NT2/D1 (cell line): ENCODE results near the gene ART4.

ENCODE experiments used
- DNase-seq: peaks from one replicate; pipeline ENCODE4 v3.0.0-alpha.2; 2011; ENCODE audit warnings: low read depth, low spot score
- H3K27me3 ChIP-seq: 2 replicates; pipeline ENCODE4 v1.6.0; 2011; ENCODE audit warnings: mild to moderate bottlenecking; ENCODE audit not compliant: insufficient read length, insufficient read depth
- H3K36me3 ChIP-seq: 2 replicates; pipeline ENCODE4 v1.6.1; 2011; ENCODE audit warnings: mild to moderate bottlenecking, low read length, mixed read lengths; ENCODE audit not compliant: insufficient read depth, insufficient read length
- H3K4me1 ChIP-seq: 2 replicates; pipeline ENCODE4 v1.5.1; 2011; ENCODE audit not compliant: insufficient read depth, insufficient read length
- H3K4me3 ChIP-seq: 2 replicates; pipeline ENCODE4 v1.5.1; 2011; ENCODE audit warnings: low read depth; ENCODE audit not compliant: insufficient read length
- H3K9ac ChIP-seq: 2 replicates; pipeline ENCODE4 v1.6.0; 2011; ENCODE audit warnings: low read depth; ENCODE audit not compliant: insufficient read length
- H3K9me3 ChIP-seq: 2 replicates; pipeline ENCODE4 v1.5.1; 2011; ENCODE audit warnings: mild to moderate bottlenecking, low read length; ENCODE audit not compliant: insufficient read depth
- SUZ12 ChIP-seq: IDR thresholded peaks from 2 replicates; pipeline ENCODE4 v1.6.1; 2011; ENCODE audit not compliant: insufficient read length, insufficient read depth; ENCODE audit errors: extremely low read depth
- YY1 ChIP-seq: IDR thresholded peaks from 2 replicates; pipeline ENCODE4 v1.6.1; 2011; ENCODE audit not compliant: insufficient read length, insufficient read depth
- ZNF274 ChIP-seq: IDR thresholded peaks from 2 replicates; pipeline ENCODE4 v1.6.1; 2011; ENCODE audit warnings: mild to moderate bottlenecking, low read depth, low read length

Gene ART4

GRCh38 chr12:14880890-14881453, 37.6 kb upstream of the ART4 start:
- H3K9me3 ChIP-seq = no peaks in the 10 kb centered on the region
- no peak overlapping the region for H3K9ac ChIP-seq
- H3K4me3 ChIP-seq = no peak overlapping the region
- TF ChIP-seq YY1 (no peak), SUZ12 (no peak), ZNF274 (no peak)
- H3K4me1 ChIP-seq = no peaks in the 10 kb centered on the region
- no peaks in the 10 kb centered on the region for H3K27me3 ChIP-seq
- DNase-seq = no peak
- no peaks in the 10 kb centered on the region for H3K36me3 ChIP-seq

GRCh38 chr12:14879222-14879933, 36.1 kb upstream of the ART4 start:
- H3K9ac ChIP-seq = no peak overlapping the region
- DNase-seq = no peak
- TF ChIP-seq YY1 (no peak), SUZ12 (no peak), ZNF274 (no peak)
- H3K9me3 ChIP-seq = no peaks in the 10 kb centered on the region
- H3K4me1 ChIP-seq = no peaks in the 10 kb centered on the region
- no peak overlapping the region for H3K4me3 ChIP-seq
- no peaks in the 10 kb centered on the region for H3K36me3 ChIP-seq
- no peaks in the 10 kb centered on the region for H3K27me3 ChIP-seq

- H3K36me3 ChIP-seq = no peaks in the 10 kb centered on the region
- no peak for DNase-seq
- no peak for TF ChIP-seq YY1
- no peak overlapping the region for H3K4me3 ChIP-seq
- H3K4me1 ChIP-seq = no peaks in the 10 kb centered on the region
- H3K9me3 ChIP-seq = no peaks in the 10 kb centered on the region
- H3K9ac ChIP-seq = no peak overlapping the region
- no peaks in the 10 kb centered on the region for H3K27me3 ChIP-seq
These were observed 35.2 kb upstream of the ART4 start for GRCh38 chr12:14878488-14878887.

- no peaks in the 10 kb centered on the region for H3K36me3 ChIP-seq
- H3K27me3 ChIP-seq = no peaks in the 10 kb centered on the region
- H3K9me3 ChIP-seq = no peaks in the 10 kb centered on the region
- no peak for TF ChIP-seq ZNF274
- no peak for TF ChIP-seq SUZ12
- H3K9ac ChIP-seq = no peak overlapping the region
- DNase-seq = no peak
- H3K4me3 ChIP-seq = no peak overlapping the region
- no peaks in the 10 kb centered on the region for H3K4me1 ChIP-seq
These were observed 33.5 kb upstream of the ART4 start for GRCh38 chr12:14876833-14877232.

GRCh38 chr12:14874882-14875281, 31.6 kb upstream of the ART4 start:
- H3K9me3 ChIP-seq = no peaks in the 10 kb centered on the region
- H3K4me1 ChIP-seq = no peaks in the 10 kb centered on the region
- no peak overlapping the region for H3K4me3 ChIP-seq
- H3K9ac ChIP-seq = no peak overlapping the region
- no peaks in the 10 kb centered on the region for H3K27me3 ChIP-seq
- no peak for DNase-seq
- no peak for TF ChIP-seq ZNF274
- TF ChIP-seq SUZ12 = no peak
- no peak for TF ChIP-seq YY1
- H3K36me3 ChIP-seq = no peaks in the 10 kb centered on the region

- Histone ChIP-seq H3K36me3 (no peaks in the 10 kb centered on the region), H3K9ac (no peak overlapping the region), H3K4me1 (no peaks in the 10 kb centered on the region), H3K4me3 (no peak overlapping the region), H3K27me3 (no peaks in the 10 kb centered on the region), H3K9me3 (peaks cover 2% of the 10 kb centered on the region; the same call in 1 of the 2 replicates)
- no peak for DNase-seq
- TF ChIP-seq SUZ12 (no peak), YY1 (no peak), ZNF274 (no peak)
These were observed 30.3 kb upstream of the ART4 start for GRCh38 chr12:14873440-14874185.

- no peaks in the 10 kb centered on the region for H3K27me3 ChIP-seq
- no peak for TF ChIP-seq YY1
- no peak for TF ChIP-seq ZNF274
- no peak for TF ChIP-seq SUZ12
- peaks cover 20% of the 10 kb centered on the region; the same call in 1 of the 2 replicates for H3K9me3 ChIP-seq
- H3K4me3 ChIP-seq = no peak overlapping the region
- no peak for DNase-seq
- H3K36me3 ChIP-seq = no peaks in the 10 kb centered on the region
- H3K4me1 ChIP-seq = no peaks in the 10 kb centered on the region
- H3K9ac ChIP-seq = no peak overlapping the region
These were observed 28.6 kb upstream of the ART4 start for GRCh38 chr12:14871886-14872285.
